Large intestine (tissue), 3 donors: ENCODE data around the gene AFTPH. TPM values are rescaled to one million over a fixed set of nuclear protein-coding genes. Genes with fewer than 3 reads are reported as not detected.
A peak's percentile ranks its signal among the peaks of the same experiment; 100 is the strongest.

Experiments
- DNase-seq, 2 donors: peaks; one replicate each; pipeline versions ENCODE4 v3.0.0 to v3.0.0-alpha.2; 2013
- H3K27ac ChIP-seq: one replicate; pipeline ENCODE4 v1.5.1; 2013; ENCODE audit warnings: low read length
- H3K27me3 ChIP-seq: 2 replicates; pipeline ENCODE4 v1.6.1; 2013; ENCODE audit warnings: low read length; ENCODE audit not compliant: control insufficient read depth, insufficient read depth
- H3K36me3 ChIP-seq: 2 replicates; pipeline ENCODE4 v1.6.1; 2013; ENCODE audit warnings: low read length; ENCODE audit not compliant: control insufficient read depth, insufficient read depth
- H3K4me1 ChIP-seq: one replicate; pipeline ENCODE4 v1.6.1; 2013; ENCODE audit warnings: low read length; ENCODE audit not compliant: control insufficient read depth, insufficient read depth
- H3K4me3 ChIP-seq: one replicate; pipeline ENCODE4 v1.5.1; 2013; ENCODE audit warnings: low read length
- H3K9me3 ChIP-seq: one replicate; pipeline ENCODE4 v1.6.1; 2013; ENCODE audit warnings: mild to moderate bottlenecking, low read depth, low read length, moderate library complexity; ENCODE audit not compliant: control insufficient read depth
- whole genome bisulfite sequencing: methylation state at CpG from one replicate; pipeline ENCODE4 v1.1.5; 2013; ENCODE audit warnings: low lambda C conversion rate; ENCODE audit not compliant: insufficient coverage; 5-methylcytosine and 5-hydroxymethylcytosine counted together
- polyA plus RNA-seq: library from polyadenylated mRNA; unstranded; fragments of 120-200 nt; gene quantifications from one replicate; pipeline ENCODE4 v1.2.1, GENCODE V29; 2013

AFTPH gene
- polyA plus RNA-seq, 1 donor, result 39.9 TPM

DNA sequence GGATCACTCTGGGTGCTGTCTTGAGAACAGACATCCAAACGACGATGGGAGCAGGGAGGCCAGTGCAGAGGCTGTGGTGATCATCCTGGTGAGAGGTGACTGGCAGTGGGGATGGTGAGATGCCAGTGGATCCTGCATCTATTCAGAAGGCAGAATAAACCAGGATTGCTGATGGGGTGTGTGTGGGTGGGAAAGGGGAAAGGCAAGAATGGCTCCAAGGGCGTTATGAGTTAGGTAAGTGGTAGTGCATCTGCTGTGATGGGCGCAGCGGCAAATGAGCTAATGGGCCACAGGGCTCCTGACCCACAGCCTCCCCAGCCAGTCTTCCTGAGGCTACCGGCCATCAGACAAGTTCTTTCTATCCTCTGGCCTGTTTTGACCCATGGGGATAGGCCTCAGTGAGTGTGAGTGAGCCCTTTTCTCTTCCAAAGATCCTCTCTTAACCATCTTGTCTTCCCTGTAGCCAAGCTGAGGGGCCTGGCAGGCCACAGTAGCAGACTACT lies 100.0 kb downstream of the AFTPH start:
- no peak overlapping the region for H3K27ac ChIP-seq
- no peak for DNase-seq
- no peak overlapping the region for H3K4me3 ChIP-seq
- no peaks in the 10 kb centered on the region for H3K27me3 ChIP-seq
- H3K4me1 ChIP-seq, result peaks cover 6% of the 10 kb centered on the region
- whole genome bisulfite sequencing, result 100% methylated on average over 2 of the region's 6 CpGs
- no peaks in the 10 kb centered on the region for H3K9me3 ChIP-seq
- no peaks in the 10 kb centered on the region for H3K36me3 ChIP-seq

DNA sequence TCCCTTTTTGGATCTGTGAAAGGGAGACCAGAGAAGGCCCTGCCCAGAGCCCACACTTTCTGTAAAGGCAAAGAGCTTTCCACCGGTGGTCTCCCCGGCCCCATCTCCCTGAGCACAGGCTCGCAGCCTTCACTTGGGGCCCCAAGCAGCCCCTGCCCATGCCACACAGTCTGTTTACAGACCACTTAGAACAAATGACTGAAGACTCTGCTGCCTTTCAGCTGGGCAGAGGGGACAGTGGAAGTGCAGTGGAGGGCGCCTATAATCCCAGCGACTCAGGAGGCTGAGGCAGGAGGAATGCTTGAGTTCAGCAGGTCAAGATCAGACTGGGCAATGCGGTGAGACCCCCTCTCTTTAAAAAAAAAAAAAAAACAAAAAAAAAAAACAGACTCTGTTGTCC lies 100.7 kb downstream of the AFTPH start:
- WGBS, result no CpG with 5 or more reads among the region's 6 CpGs
- Histone ChIP-seq H3K9me3 (no peaks in the 10 kb centered on the region), H3K4me3 (no peak overlapping the region), H3K27me3 (no peaks in the 10 kb centered on the region), H3K27ac (no peak overlapping the region), H3K36me3 (no peaks in the 10 kb centered on the region), H3K4me1 (peaks cover 6% of the 10 kb centered on the region)
- DNase-seq, result no peak

DNA sequence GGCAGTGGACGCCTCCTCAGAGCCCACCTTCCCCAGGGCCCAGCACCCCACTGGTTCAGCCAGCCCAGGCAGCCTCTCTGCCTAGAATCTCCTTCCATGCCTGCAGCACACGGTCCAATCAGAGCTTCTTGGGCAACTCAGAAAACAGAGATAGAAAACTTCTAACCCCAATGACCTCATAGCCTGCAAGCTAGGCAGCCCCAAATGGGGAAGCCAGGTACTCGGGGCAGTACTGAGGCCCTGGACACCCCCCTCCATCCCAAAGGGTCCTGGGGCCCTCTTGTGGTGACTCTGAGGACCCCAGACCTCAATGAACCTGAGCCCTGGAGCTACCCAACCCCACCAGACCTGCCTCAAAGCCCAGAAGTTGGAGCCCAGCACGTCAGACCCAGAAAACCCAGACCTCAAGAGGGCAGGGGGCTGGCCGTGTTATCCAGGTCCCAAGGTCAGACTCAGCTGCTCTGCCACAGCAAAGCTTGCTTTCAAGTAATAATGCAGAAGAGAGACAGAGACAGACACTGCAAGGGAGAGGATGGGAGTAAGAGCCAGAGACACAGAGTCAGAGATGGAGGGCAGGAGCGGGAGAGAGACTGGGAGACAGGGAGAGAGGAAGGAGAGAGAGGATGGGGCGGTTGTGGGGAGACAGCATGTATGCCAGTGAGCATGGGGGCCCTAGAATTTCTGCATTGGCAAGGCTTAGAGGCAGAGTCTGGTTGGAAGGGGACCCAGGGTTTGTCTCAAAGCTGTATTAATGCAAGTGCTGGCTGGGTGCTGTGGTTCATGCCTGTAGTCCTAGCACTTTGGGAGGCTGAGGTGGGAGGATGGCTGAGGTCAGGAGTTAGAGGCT lies 101.4 kb downstream of the AFTPH start:
- H3K36me3 ChIP-seq, result no peaks in the 10 kb centered on the region
- WGBS, result 80% methylated on average over 1 of the region's 7 CpGs
- H3K27ac ChIP-seq, result no peak overlapping the region
- H3K9me3 ChIP-seq, result no peaks in the 10 kb centered on the region
- H3K4me3 ChIP-seq, result no peak overlapping the region
- DNase-seq, result no peak
- H3K27me3 ChIP-seq, result no peaks in the 10 kb centered on the region
- H3K4me1 ChIP-seq, result peaks cover 6% of the 10 kb centered on the region

DNA sequence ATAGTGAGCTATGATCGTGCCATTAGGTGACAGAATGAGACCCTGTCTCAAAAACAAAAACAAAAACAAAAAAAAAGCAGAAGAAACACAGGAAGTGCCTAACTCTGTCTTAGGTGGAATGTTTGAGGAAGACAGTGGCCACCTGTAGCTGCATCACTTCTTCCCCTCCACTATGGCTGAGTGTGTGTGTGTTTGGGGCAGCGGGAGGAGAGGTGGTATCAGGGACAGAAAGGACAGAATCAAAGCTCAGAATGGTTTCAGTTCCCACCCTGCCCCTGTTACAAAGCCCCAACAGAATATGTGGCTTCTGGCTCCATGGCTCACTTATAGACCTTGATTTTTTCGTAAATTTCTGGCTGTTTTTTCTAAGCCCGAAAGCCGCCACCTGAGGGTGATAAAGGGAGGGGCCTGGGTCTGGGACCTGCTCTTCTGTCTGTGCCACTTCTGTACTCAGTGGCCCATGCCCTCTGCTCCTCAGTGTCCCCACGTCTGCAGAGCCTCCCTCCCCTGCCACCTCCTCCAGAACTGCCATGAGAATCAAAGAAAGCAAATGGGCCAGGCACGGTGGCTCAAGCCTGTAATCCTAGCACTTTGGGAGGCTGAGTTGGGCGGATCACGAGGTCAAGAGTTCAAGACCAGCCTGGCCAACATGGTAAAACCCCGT lies 102.2 kb downstream of the AFTPH start:
- H3K4me3 ChIP-seq, result no peak overlapping the region
- no CpG with 5 or more reads among the region's 10 CpGs for WGBS
- no peak overlapping the region for H3K27ac ChIP-seq

DNA sequence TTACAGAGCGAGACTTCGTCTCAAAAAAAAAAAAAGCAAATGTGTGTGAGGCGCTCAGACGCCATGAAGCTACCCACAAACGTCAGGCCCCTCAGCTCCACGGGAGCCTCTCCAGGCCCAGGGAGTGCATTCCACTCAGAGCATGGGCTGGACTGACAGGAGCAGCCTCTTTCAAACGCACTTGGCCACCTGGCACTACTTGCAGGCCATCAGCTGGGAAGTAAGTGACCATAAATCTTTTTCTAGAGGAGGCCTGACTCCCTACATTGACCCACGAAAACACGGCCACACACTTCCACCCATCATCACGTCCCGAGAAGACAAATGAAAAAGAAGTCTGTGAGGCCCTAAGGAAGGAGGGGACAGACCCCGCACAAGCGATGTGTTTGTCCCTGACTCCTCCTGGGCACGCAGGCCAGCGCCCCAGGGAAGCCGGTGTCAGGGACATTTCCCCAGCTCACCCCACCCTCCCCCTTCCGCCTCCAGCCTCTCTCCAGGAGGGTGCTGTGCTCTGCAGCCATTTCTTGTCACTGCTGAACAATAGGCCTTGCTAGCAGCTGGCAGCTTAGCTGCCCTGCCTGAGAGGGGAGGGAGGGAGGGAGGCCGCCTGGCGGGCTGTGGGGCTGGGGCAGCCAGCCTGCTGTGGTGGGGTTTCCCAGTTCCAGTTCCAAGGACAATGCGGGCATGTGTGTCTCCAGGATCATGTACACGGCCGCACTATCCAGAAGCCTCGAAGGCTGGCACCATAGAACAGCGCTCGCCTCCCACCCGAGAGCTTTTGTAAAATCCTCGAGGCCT lies 103.0 kb downstream of the AFTPH start:
- H3K27me3 ChIP-seq, result no peaks in the 10 kb centered on the region
- H3K4me1 ChIP-seq, result peaks cover 6% of the 10 kb centered on the region
- no CpG with 5 or more reads among the region's 27 CpGs for WGBS
- H3K27ac ChIP-seq, result no peak overlapping the region
- peaks cover 6% of the 10 kb centered on the region for H3K36me3 ChIP-seq
- no peak for DNase-seq
- H3K4me3 ChIP-seq, result no peak overlapping the region
- H3K9me3 ChIP-seq, result no peaks in the 10 kb centered on the region

More for the DNA sequence above, 102.2 kb downstream of the AFTPH start:
- H3K9me3 ChIP-seq, result no peaks in the 10 kb centered on the region
- H3K27me3 ChIP-seq, result no peaks in the 10 kb centered on the region
- peaks cover 6% of the 10 kb centered on the region for H3K4me1 ChIP-seq
- peaks cover 6% of the 10 kb centered on the region for H3K36me3 ChIP-seq
- DNase-seq, result no peak

DNA sequence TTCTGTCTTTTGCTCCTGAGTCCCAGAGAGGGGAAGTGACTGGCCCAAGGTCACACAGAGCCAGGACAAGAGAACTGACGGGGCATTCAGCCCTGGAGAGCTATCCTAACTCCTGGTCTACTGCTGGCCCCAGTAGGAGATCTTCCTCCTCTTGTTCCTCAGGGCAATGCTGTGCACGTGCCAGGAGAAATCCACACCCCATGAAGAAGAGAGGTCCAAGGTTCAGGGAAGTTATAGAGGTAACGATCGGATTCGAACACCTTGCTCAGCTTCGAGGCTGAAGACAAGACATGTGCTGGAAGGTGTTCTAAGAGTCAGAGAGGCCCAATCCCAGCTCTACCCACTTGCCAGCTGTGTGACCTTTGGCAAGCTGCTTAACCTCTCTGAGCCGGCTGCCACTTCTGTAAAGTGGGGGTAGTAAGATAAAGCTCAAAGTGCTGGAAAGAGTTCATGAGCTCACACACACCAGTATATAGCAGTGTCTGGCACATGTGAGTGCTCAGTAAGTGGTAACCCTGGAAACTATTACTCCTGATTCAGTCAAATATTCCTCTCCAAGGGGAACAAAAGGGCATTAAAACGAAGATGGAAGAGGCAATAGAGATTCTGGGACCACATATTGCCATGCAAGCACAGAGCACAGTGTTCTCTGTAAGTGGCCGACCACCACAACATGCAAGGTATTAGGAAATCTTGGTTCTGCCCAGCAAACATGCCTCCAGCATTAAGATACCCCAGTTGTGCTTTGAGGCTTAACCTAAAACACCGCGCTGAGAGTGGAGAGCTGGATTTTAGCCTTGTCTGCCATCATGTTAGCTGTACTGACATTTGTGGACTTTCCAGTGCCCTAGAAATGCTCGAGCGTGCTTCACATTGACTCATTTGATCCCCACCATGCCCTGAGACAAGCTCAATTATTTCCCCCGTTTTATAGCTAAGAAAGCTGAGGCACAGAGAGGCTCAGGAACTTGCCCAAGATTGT lies 104.0 kb downstream of the AFTPH start:
- H3K4me1 ChIP-seq, result peaks cover 6% of the 10 kb centered on the region
- H3K36me3 ChIP-seq, result peaks cover 15% of the 10 kb centered on the region
- no peak overlapping the region for H3K4me3 ChIP-seq
- H3K9me3 ChIP-seq, result no peaks in the 10 kb centered on the region
- no peaks in the 10 kb centered on the region for H3K27me3 ChIP-seq
- H3K27ac ChIP-seq, result no peak overlapping the region
- no CpG with 5 or more reads among the region's 14 CpGs for WGBS
- peak in 1 of 2 donors; percentile 20 for DNase-seq

DNA sequence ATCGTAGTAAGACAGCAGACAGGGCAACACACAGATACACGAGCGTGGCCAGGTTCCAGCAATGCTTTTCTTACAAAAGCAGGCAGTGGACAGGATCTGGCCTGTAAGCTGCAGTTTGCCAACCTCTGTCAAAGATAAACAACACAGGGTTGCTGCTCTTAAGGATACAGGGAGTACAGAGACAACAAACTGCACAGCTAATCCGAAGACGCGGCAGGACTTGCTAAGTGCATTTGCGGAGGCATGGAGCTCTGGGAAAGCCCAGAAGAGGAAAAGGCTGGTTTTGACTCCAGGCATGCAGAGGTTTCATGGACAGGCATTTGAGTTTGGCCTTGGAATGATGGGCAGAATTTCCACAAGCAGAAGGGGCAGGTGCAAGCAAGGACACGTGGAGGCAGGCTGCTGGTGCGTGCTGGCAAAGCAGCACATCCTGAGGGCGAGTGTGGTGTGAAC lies 105.2 kb downstream of the AFTPH start:
- no peak for DNase-seq
- no CpG with 5 or more reads among the region's 10 CpGs for WGBS
- Histone ChIP-seq H3K9me3 (no peaks in the 10 kb centered on the region), H3K27me3 (no peaks in the 10 kb centered on the region), H3K4me3 (no peak overlapping the region), H3K36me3 (peaks cover 25% of the 10 kb centered on the region), H3K4me1 (peaks cover 6% of the 10 kb centered on the region), H3K27ac (no peak overlapping the region)

DNA sequence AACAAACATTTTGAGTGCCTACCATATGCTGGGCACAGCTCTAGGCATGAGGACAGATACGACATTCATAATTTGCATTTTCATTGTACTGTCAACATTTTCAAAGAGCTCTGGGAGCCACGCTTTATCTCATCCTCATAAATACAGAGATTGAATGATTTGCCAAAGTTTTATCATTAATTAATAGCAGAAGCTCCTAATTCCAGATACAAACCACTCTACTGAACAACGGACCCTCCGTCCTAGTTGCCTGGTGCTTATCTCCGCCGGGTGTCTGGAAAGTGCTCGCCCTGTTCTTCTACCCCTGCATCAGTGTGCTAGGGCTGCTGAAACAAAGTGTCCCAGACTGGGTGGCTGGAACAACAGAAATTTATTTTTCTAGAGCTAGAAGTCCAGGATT lies 105.7 kb downstream of the AFTPH start:
- Histone ChIP-seq H3K36me3 (peaks cover 28% of the 10 kb centered on the region), H3K27ac (no peak overlapping the region), H3K4me1 (peaks cover 6% of the 10 kb centered on the region), H3K9me3 (no peaks in the 10 kb centered on the region), H3K4me3 (no peak overlapping the region), H3K27me3 (no peaks in the 10 kb centered on the region)
- no CpG with 5 or more reads among the region's 7 CpGs for WGBS
- no peak for DNase-seq

DNA sequence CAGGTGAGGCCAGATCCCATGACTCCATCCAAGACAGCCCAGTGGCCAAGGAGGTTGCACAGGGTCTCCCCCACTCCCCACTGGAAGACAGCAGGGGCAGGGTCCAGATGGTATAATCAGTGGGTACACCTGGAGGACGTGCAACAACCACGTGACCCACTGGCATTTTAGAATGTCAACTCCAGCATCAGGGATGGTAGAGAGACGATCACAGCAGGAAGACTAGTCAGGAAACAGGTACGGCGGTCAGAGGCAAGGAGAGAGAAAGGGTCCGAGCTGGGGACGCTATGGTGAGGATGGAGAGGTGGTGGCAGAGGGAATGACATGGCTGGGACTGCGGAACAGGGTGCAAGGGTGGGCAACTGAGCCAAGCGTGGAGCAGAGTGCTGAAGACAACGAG lies 106.6 kb downstream of the AFTPH start:
- DNase-seq, result no peak
- no peak overlapping the region for H3K4me3 ChIP-seq
- no CpG with 5 or more reads among the region's 10 CpGs for WGBS

More for the DNA sequence above, 106.6 kb downstream of the AFTPH start:
- peaks cover 6% of the 10 kb centered on the region for H3K4me1 ChIP-seq
- no peak overlapping the region for H3K27ac ChIP-seq
- no peaks in the 10 kb centered on the region for H3K9me3 ChIP-seq
- no peaks in the 10 kb centered on the region for H3K27me3 ChIP-seq
- H3K36me3 ChIP-seq, result peaks cover 35% of the 10 kb centered on the region
